SK-N-MC (cell line): ENCODE results near the gene PPP1R1B.

Experiments used
- DNase-seq: peaks from one replicate; pipeline ENCODE4 v3.0.0-alpha.2; 2011; ENCODE audit warnings: low read depth, low spot score
- H3K27ac ChIP-seq: fragments of 200-600 bp; sonication (generic); 2 replicates; pipeline ENCODE4 v1.5.1; 2016; ENCODE audit warnings: mixed run types
- H3K36me3 ChIP-seq: fragments of 200-600 bp; sonication (generic); 2 replicates; pipeline ENCODE4 v1.6.1; 2017; ENCODE audit warnings: antibody characterized with exemption, low read length, mixed read lengths; ENCODE audit not compliant: insufficient read depth
- H3K4me3 ChIP-seq: fragments of 200-600 bp; sonication (generic); 2 replicates; pipeline ENCODE4 v1.5.1; 2016
- H3K9ac ChIP-seq: fragments of 200-600 bp; sonication (generic); 2 replicates; pipeline ENCODE4 v1.8.0; 2017; ENCODE audit warnings: mixed run types, mixed read lengths; ENCODE audit not compliant: insufficient read length
- H3K9me3 ChIP-seq: fragments of 200-600 bp; sonication (generic); 2 replicates; pipeline ENCODE4 v1.6.1; 2017; ENCODE audit warnings: low read depth, mild to moderate bottlenecking, antibody characterized with exemption, low read length, moderate library complexity, mixed read lengths
- EZH2 ChIP-seq: fragments of 200-600 bp; sonication (generic); IDR thresholded peaks from one replicate; pipeline ENCODE4 v1.6.1; 2017; ENCODE audit warnings: antibody characterized with exemption
- FOXP2 ChIP-seq: optimal IDR thresholded peaks from 2 replicates; pipeline ENCODE3; 2011; ENCODE audit warnings: mild to moderate bottlenecking, moderate library complexity; ENCODE audit not compliant: insufficient read depth; ENCODE audit errors: extremely low read length, control extremely low read depth
- POLR2AphosphoS5 ChIP-seq: IDR thresholded peaks from 2 replicates; pipeline ENCODE4 v1.6.1; 2012; ENCODE audit warnings: mild to moderate bottlenecking, low read depth, low read length, borderline replicate concordance

The PPP1R1B gene

GRCh38 chr17:39640591-39641031 is 13.9 kb downstream of the PPP1R1B start:
- TF ChIP-seq POLR2AphosphoS5 (no peak), FOXP2 (no peak), EZH2 (no peak)
- Histone ChIP-seq H3K36me3 (no peaks in the 10 kb centered on the region), H3K4me3 (no peak overlapping the region), H3K27ac (no peak overlapping the region), H3K9me3 (no peaks in the 10 kb centered on the region), H3K9ac (no peak overlapping the region)
- DNase-seq, result no peak

- H3K9ac ChIP-seq, result no peak overlapping the region
- DNase-seq, result no peak
- no peaks in the 10 kb centered on the region for H3K36me3 ChIP-seq
- no peak overlapping the region for H3K27ac ChIP-seq
- H3K9me3 ChIP-seq, result no peaks in the 10 kb centered on the region
- H3K4me3 ChIP-seq, result no peak overlapping the region
- TF ChIP-seq EZH2 (no peak), POLR2AphosphoS5 (no peak), FOXP2 (no peak)
Observed at GRCh38 chr17:39641097-39641496, 14.3 kb downstream of the PPP1R1B start.

- Histone ChIP-seq H3K4me3 (no peak overlapping the region), H3K36me3 (no peaks in the 10 kb centered on the region), H3K9ac (no peak overlapping the region), H3K27ac (no peak overlapping the region), H3K9me3 (no peaks in the 10 kb centered on the region)
- TF ChIP-seq FOXP2, result no peak
- TF ChIP-seq POLR2AphosphoS5, result no peak
- TF ChIP-seq EZH2, result no peak
- no peak for DNase-seq
Observed at GRCh38 chr17:39641883-39642282, 15.1 kb downstream of the PPP1R1B start.

- no peak overlapping the region for H3K9ac ChIP-seq
- no peak overlapping the region for H3K4me3 ChIP-seq
- DNase-seq, result no peak
- H3K9me3 ChIP-seq, result no peaks in the 10 kb centered on the region
- H3K27ac ChIP-seq, result no peak overlapping the region
- TF ChIP-seq POLR2AphosphoS5 (no peak), EZH2 (no peak), FOXP2 (no peak)
- no peaks in the 10 kb centered on the region for H3K36me3 ChIP-seq
Observed at GRCh38 chr17:39642291-39643074, 15.7 kb downstream of the PPP1R1B start.

- Histone ChIP-seq H3K9me3 (no peaks in the 10 kb centered on the region), H3K4me3 (no peak overlapping the region), H3K36me3 (no peaks in the 10 kb centered on the region), H3K9ac (no peak overlapping the region), H3K27ac (no peak overlapping the region)
- DNase-seq, result no peak
- TF ChIP-seq EZH2, result no peak
- no peak for TF ChIP-seq FOXP2
- TF ChIP-seq POLR2AphosphoS5, result no peak
Observed at GRCh38 chr17:39643271-39643670, 16.5 kb downstream of the PPP1R1B start.

GRCh38 chr17:39647256-39647655 is 20.5 kb downstream of the PPP1R1B start:
- TF ChIP-seq POLR2AphosphoS5 (no peak), FOXP2 (no peak), EZH2 (no peak)

GRCh38 chr17:39648616-39649366 is 22.0 kb downstream of the PPP1R1B start:
- H3K9ac ChIP-seq, result no peak overlapping the region
- H3K27ac ChIP-seq, result no peak overlapping the region
- no peaks in the 10 kb centered on the region for H3K36me3 ChIP-seq
- DNase-seq, result no peak
- no peak overlapping the region for H3K4me3 ChIP-seq
- no peaks in the 10 kb centered on the region for H3K9me3 ChIP-seq
- no peak for TF ChIP-seq FOXP2
- TF ChIP-seq POLR2AphosphoS5, result no peak
- no peak for TF ChIP-seq EZH2

More at GRCh38 chr17:39647256-39647655, 20.5 kb downstream of the PPP1R1B start:
- DNase-seq, result no peak
- Histone ChIP-seq H3K27ac (no peak overlapping the region), H3K9me3 (no peaks in the 10 kb centered on the region), H3K4me3 (no peak overlapping the region), H3K36me3 (no peaks in the 10 kb centered on the region), H3K9ac (no peak overlapping the region)

GRCh38 chr17:39650121-39650579 is 23.4 kb downstream of the PPP1R1B start:
- no peak overlapping the region for H3K9ac ChIP-seq
- no peak for DNase-seq
- H3K36me3 ChIP-seq, result no peaks in the 10 kb centered on the region
- TF ChIP-seq POLR2AphosphoS5, result no peak
- TF ChIP-seq FOXP2, result no peak
- no peak for TF ChIP-seq EZH2
- H3K9me3 ChIP-seq, result no peaks in the 10 kb centered on the region
- no peak overlapping the region for H3K4me3 ChIP-seq
- no peak overlapping the region for H3K27ac ChIP-seq
